Measurements from ENCODE around the gene STAC.
A peak's percentile ranks its signal among the peaks of the same experiment; 100 is the strongest.
"Not testable (repeated sequence)": the region's sequence is repeated elsewhere in the genome, so short reads cannot be mapped to it uniquely, and the experiment has no call there.

STAC gene

DNA sequence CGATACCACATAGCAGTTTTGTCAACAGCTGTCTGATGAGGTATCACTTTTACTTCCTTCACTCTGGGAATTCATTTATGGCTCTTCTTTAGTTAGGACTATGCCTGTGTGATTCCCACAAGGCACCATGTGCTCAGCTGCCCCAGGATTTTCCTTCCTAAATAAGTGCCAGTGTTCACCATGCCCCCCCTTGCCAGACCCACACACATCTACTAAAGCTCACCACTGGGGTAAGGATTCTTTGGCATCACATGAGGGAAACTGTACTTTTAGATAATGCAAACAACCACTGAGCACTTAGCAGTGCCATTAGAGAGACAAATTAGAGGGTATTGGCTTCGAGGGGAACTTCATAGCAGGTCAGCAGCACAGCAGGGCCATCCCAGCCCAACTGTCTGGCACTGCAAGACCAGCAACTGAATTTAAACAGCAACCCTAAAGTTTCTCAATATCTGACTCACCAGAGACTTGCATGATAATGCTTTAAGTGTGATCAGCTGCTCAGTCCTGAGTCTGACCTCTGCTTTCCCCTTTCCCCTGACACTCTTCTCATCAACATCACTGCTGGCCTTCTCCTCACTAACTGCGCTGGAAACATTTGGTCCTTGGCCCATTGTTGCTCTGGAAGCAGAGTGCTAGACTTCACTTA is 114.3 kb downstream of the STAC start:
- intact Hi-C loops (cut with DNase I; ENCODE audit: low total_unique reads), result no loop called here
- Histone ChIP-seq H3K27me3 (no peaks in the 10 kb centered on the region), H3K4me3 (no peak overlapping the region), H3K36me3 (no peaks in the 10 kb centered on the region), H3K9me3 (no peaks in the 10 kb centered on the region), H3K27ac (peak overlapping the region in 1 of 2 donors; percentile 7), H3K4me1 (peaks cover 0 to 38% (median 9%) of the 10 kb centered on the region in 4 donors)
- TF ChIP-seq, protein P1, sequence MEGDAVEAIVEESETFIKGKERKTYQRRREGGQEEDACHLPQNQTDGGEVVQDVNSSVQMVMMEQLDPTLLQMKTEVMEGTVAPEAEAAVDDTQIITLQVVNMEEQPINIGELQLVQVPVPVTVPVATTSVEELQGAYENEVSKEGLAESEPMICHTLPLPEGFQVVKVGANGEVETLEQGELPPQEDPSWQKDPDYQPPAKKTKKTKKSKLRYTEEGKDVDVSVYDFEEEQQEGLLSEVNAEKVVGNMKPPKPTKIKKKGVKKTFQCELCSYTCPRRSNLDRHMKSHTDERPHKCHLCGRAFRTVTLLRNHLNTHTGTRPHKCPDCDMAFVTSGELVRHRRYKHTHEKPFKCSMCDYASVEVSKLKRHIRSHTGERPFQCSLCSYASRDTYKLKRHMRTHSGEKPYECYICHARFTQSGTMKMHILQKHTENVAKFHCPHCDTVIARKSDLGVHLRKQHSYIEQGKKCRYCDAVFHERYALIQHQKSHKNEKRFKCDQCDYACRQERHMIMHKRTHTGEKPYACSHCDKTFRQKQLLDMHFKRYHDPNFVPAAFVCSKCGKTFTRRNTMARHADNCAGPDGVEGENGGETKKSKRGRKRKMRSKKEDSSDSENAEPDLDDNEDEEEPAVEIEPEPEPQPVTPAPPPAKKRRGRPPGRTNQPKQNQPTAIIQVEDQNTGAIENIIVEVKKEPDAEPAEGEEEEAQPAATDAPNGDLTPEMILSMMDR (IDR thresholded peaks at IDR 0.05), result no peak
- DNase-seq, result peak; percentile 74 to 79

DNA sequence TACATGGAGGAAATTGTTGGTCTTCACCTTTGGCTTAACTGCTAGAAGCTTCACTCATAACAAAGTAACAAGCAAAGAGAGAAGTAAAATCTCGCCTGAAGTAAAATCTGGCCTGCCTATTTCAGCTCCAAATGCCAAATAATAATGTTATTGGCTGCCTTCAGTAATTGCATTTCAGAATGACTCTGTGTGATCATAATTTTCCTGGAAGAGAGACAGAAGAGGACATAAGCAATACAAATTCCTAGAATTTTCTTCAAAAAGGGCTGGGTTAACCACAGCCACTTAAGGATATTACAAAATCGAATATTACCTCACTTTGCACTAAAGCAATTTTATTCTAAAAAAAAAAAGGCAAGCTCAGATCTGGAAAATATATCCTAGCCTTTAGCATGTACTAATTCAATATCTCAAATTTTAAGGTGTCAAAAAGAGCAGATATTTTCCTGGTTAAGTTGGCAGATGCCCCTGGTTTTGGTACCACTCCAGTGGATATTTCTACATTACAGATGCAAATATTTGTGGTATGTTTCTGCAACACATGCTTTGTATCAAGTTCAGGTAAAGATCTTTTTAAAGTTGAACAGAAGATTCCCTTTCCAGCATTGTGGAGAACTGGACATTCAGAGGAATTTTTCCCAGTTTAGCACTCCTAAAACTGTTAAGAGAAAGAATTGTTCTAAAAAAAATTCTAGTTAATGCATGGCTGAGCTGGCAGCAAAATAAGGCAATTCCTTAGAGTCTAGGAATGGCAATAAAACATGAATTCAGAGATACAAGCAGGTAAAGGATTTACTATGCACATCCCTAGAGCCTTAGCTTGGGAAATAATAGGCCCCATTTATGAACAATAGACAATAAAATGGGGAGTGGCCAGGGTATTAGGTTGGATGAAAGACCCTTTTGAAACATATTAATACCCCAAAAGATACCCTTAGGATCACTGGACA is 116.7 kb downstream of the STAC start:
- Histone ChIP-seq H3K27me3 (no peaks in the 10 kb centered on the region), H3K27ac (peak overlapping the region in 1 of 2 donors; percentile 3), H3K36me3 (no peaks in the 10 kb centered on the region), H3K9me3 (no peaks in the 10 kb centered on the region), H3K4me1 (peaks cover 0 to 43% (median 9%) of the 10 kb centered on the region in 4 donors), H3K4me3 (no peak overlapping the region)
- intact Hi-C loops (cut with DNase I; ENCODE audit: low total_unique reads), result no loop called here
- DNase-seq, result no peak
- TF ChIP-seq, protein P1 (IDR thresholded peaks at IDR 0.05), result no peak

DNA sequence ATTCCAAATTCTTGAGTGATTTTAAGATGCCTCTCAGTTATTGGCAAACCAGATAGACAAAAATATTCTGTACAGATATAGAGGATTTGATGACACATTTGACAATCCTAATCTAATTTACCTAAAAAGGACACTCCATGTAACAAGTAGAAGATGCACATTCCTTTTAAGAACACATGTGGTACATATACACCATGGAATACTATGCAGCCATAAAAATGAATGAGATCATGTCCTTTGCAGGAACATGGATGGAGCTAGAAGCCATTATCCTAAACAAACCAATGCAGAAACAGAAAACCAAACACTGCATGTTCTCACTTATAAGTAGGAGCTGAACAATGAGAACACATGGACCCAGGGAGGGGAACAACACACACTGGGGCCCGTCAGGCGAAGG is 119.7 kb downstream of the STAC start:
- H3K27me3 ChIP-seq; H3K36me3 ChIP-seq; H3K4me3 ChIP-seq; H3K27ac ChIP-seq; intact Hi-C loops (cut with DNase I; ENCODE audit: low total_unique reads); H3K9me3 ChIP-seq; DNase-seq: not testable (repeated sequence)
- peaks cover 0 to 33% (median 9%) of the 10 kb centered on the region in 4 donors for H3K4me1 ChIP-seq

DNA sequence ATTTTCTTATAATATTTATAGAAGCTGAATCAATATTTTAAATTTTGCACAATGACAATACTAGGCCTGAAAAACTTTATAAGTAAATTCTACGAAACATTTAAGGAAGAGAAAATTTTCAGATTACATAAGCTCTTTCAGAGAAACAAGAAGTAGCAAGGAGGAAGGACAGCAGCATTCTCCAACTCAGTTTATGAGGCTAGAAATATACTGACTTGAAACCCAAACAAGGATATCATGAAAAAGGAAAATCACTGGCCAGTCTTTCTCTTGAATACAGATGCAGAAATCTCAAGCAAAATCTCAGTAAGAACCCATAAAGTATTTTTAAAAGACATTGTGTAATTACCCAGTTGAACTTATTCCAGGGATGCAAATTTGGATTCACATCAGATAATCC is 121.3 kb downstream of the STAC start:
- DNase-seq, result no peak
- H3K27ac ChIP-seq, result no peak overlapping the region
- TF ChIP-seq, protein P1 (IDR thresholded peaks at IDR 0.05), result no peak

DNA sequence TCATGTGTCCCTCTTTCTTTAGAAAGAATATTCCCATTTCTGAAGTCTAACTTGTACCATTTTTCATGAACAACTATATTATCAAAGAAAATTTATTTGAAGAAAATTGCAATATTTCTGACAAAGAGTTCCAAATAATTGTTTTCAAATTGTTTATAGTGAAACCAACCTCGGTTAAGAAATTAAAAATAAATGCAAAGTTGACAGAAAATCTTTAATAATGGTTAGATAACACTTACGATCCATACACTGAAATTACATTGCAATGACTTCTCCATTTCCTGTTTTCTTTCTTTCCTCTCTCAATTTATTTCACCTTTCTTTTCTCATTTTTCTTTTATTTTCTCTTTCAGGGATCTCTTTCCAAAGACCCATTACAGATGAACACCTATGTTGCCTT is 125.1 kb downstream of the STAC start:
- Histone ChIP-seq H3K36me3 (peaks cover 7 to 31% (median 13%) of the 10 kb centered on the region in 3 donors), H3K27ac (no peak overlapping the region), H3K4me1 (peaks cover 0 to 5% (median 0%) of the 10 kb centered on the region in 4 donors), H3K4me3 (no peak overlapping the region), H3K9me3 (no peaks in the 10 kb centered on the region), H3K27me3 (no peaks in the 10 kb centered on the region)
- intact Hi-C loops (cut with DNase I; ENCODE audit: low total_unique reads), result no loop called here
- TF ChIP-seq, protein P1 (IDR thresholded peaks at IDR 0.05), result no peak
- DNase-seq, result no peak

More for the DNA sequence above, 121.3 kb downstream of the STAC start:
- intact Hi-C loops (cut with DNase I; ENCODE audit: low total_unique reads), result no loop called here
- H3K36me3 ChIP-seq, result peaks cover 7 to 13% (median 13%) of the 10 kb centered on the region in 3 donors
- H3K27me3 ChIP-seq, result no peaks in the 10 kb centered on the region
- no peak overlapping the region for H3K4me3 ChIP-seq
- peaks cover 0 to 17% (median 2%) of the 10 kb centered on the region in 4 donors for H3K4me1 ChIP-seq
- no peaks in the 10 kb centered on the region for H3K9me3 ChIP-seq
